Skeletal muscle tissue (tissue), 4 donors: ENCODE measurements around the gene USP35. TPM values are rescaled to one million over a fixed set of nuclear protein-coding genes. Genes with fewer than 3 reads are reported as not detected.
A peak's percentile ranks its signal among the peaks of the same experiment; 100 is the strongest.

Experiments used
- H3K27ac ChIP-seq: one replicate; pipeline ENCODE4 v1.7.0; 2013; ENCODE audit warnings: mild to moderate bottlenecking, low read depth, low read length, inconsistent platforms
- H3K27me3 ChIP-seq, 3 donors: one replicate each; pipeline ENCODE4 v1.7.0; 2013; ENCODE audit warnings: low read length in 3 of 3; ENCODE audit not compliant: control insufficient read depth in 3 of 3, insufficient read depth in 3 of 3
- H3K36me3 ChIP-seq, 3 donors: one replicate each; pipeline ENCODE4 v1.7.0; 2013; ENCODE audit warnings: low read length in 3 of 3; ENCODE audit not compliant: control insufficient read depth in 3 of 3, insufficient read depth in 3 of 3
- H3K4me1 ChIP-seq, 3 donors: one replicate each; pipeline ENCODE4 v1.7.0; 2013; ENCODE audit warnings: low read length in 3 of 3, mild to moderate bottlenecking in 3 of 3; ENCODE audit not compliant: control insufficient read depth in 3 of 3, insufficient read depth in 3 of 3
- H3K4me3 ChIP-seq, 3 donors: one replicate each; pipeline ENCODE4 v1.7.0; 2013; ENCODE audit warnings: low read length in 3 of 3
- H3K9ac ChIP-seq, 3 donors: one replicate each; pipeline ENCODE4 v1.7.0; 2013; ENCODE audit warnings: low read length in 3 of 3, mild to moderate bottlenecking in 3 of 3, moderate library complexity in 2 of 3, low read depth in 1 of 3
- H3K9me3 ChIP-seq, 3 donors: one replicate each; pipeline ENCODE4 v1.7.0; 2013; ENCODE audit warnings: low read length in 3 of 3; ENCODE audit not compliant: control insufficient read depth in 3 of 3
- total RNA-seq: library from RNA; depleted of rRNA; stranded (reverse); fragments of >200 nt; gene quantifications from one replicate; pipeline ENCODE4 v1.2.3, GENCODE V29; 2014
- donor health status: Osteomylitis.

Gene USP35
- total RNA-seq, 1 donor from 2014 or later, result 4.7 TPM

- Histone ChIP-seq H3K36me3 (peaks cover 0 to 2% (median 0%) of the 10 kb centered on the region in 3 donors), H3K27me3 (no peaks in the 10 kb centered on the region), H3K4me1 (peaks cover 0 to 4% (median 0%) of the 10 kb centered on the region in 3 donors), H3K9ac (no peak overlapping the region), H3K9me3 (peaks cover 0 to 5% (median under 1%) of the 10 kb centered on the region in 3 donors), H3K4me3 (peak overlapping the region in 1 of 3 donors; percentile 24), H3K27ac (no peak overlapping the region)
These were observed 56.0 kb downstream of the USP35 start for GRCh38 chr11:78244546-78245255.

DNA sequence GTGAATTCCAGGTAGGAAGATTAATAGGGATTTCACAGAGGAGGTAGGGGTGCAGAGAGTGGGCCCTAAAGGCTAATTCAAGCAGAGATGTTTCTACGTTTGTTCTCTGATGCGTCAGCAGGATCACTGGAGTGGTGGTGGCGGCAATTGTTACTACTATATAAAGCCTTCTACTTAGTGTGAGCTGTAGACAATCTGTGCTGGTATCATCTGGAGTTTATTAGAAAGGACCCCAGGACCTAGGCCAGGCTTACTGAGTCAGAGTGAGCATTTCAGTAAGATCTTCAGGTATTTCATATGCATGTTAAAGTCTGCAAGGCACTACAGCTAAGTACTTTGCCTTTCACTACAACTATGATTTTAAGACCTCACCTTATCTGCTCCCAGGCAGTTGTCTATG is 59.5 kb downstream of the USP35 start:
- H3K4me3 ChIP-seq, result no peak overlapping the region
- no peak overlapping the region for H3K27ac ChIP-seq
- H3K4me1 ChIP-seq, result peaks cover 11 to 13% (median 12%) of the 10 kb centered on the region in 3 donors
- H3K27me3 ChIP-seq, result no peaks in the 10 kb centered on the region
- no peak overlapping the region for H3K9ac ChIP-seq
- H3K36me3 ChIP-seq, result peaks cover 0 to 2% (median 0%) of the 10 kb centered on the region in 3 donors
- H3K9me3 ChIP-seq, result no peaks in the 10 kb centered on the region

DNA sequence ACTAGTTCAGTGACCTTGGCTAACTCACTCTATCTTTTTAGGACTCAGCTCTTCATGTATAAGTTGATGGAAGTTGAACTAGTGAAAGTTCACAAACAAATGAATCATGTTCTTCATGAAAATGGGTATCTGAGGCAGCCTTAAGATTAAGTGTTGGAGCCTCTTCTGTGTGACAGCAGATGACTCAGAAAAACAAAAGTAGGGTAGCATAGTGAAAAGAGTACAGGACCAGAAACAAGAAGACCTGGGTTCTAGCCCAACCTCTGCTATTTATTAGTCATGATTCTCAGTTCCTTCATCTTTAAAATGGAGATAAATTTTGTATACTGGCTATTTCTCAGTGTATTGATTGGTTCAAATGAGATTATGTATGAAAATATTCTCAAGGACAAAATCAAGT is 60.2 kb downstream of the USP35 start:
- Histone ChIP-seq H3K4me3 (no peak overlapping the region), H3K27ac (no peak overlapping the region), H3K9me3 (no peaks in the 10 kb centered on the region), H3K9ac (no peak overlapping the region), H3K4me1 (peaks cover 11 to 13% (median 12%) of the 10 kb centered on the region in 3 donors), H3K27me3 (no peaks in the 10 kb centered on the region), H3K36me3 (peaks cover 0 to 2% (median 0%) of the 10 kb centered on the region in 3 donors)

GRCh38 chr11:78250099-78250498 is 61.4 kb downstream of the USP35 start:
- Histone ChIP-seq H3K4me3 (no peak overlapping the region), H3K27ac (no peak overlapping the region), H3K9ac (no peak overlapping the region), H3K9me3 (no peaks in the 10 kb centered on the region), H3K27me3 (no peaks in the 10 kb centered on the region), H3K4me1 (peaks cover 7 to 13% (median 12%) of the 10 kb centered on the region in 3 donors), H3K36me3 (peaks cover 0 to 2% (median 0%) of the 10 kb centered on the region in 3 donors)

GRCh38 chr11:78251083-78251775 is 62.5 kb downstream of the USP35 start:
- peaks cover 0 to 2% (median 0%) of the 10 kb centered on the region in 3 donors for H3K36me3 ChIP-seq
- peaks cover 7 to 13% (median 12%) of the 10 kb centered on the region in 3 donors for H3K4me1 ChIP-seq
- H3K27me3 ChIP-seq, result no peaks in the 10 kb centered on the region
- H3K27ac ChIP-seq, result no peak overlapping the region
- H3K9me3 ChIP-seq, result no peaks in the 10 kb centered on the region
- H3K9ac ChIP-seq, result no peak overlapping the region
- H3K4me3 ChIP-seq, result no peak overlapping the region

DNA sequence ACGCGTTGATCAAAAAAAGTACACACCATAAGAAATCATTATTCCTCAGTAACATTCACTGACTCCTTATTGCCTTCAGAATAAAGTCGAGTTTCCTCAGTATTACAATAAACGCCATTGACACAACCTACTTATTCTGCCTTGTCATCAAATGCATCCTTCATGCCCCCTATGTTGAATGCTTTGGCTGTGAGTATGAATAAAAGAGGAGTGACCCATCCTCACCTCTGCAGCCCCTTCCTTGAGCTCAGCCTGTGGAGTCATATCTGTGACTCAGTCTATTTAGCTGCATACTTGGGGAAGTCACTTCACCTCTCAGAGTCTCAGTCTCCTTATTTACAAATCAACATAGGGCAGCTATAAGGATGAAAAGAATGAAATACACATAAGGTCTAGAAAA is 65.1 kb downstream of the USP35 start:
- Histone ChIP-seq H3K9ac (no peak overlapping the region), H3K27ac (no peak overlapping the region), H3K4me3 (no peak overlapping the region), H3K4me1 (peaks cover 11 to 21% (median 16%) of the 10 kb centered on the region in 3 donors), H3K9me3 (no peaks in the 10 kb centered on the region), H3K27me3 (no peaks in the 10 kb centered on the region), H3K36me3 (peaks cover 0 to 2% (median 0%) of the 10 kb centered on the region in 3 donors)

DNA sequence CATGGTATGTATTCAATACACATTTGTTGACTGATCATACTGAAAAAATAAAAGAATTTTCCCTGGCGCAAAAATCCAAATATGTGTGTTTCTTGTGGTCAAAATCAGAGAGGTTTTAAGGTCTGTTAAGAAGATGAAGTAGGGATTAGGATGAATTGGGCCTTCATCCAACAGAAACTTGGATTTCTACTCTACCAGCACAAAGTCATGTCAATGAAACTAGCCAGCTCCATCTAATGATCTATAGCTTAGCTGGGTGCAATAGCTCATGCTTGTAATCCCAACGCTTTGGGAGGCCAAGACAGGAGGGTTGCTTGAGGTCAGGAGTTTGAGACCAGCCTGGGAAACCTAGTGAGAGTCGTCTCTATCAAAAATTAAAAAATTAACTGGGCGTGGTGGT is 65.5 kb downstream of the USP35 start:
- Histone ChIP-seq H3K4me1 (peaks cover 11 to 21% (median 16%) of the 10 kb centered on the region in 3 donors), H3K9me3 (no peaks in the 10 kb centered on the region), H3K27ac (no peak overlapping the region), H3K36me3 (no peaks in the 10 kb centered on the region), H3K27me3 (no peaks in the 10 kb centered on the region), H3K4me3 (no peak overlapping the region), H3K9ac (no peak overlapping the region)

DNA sequence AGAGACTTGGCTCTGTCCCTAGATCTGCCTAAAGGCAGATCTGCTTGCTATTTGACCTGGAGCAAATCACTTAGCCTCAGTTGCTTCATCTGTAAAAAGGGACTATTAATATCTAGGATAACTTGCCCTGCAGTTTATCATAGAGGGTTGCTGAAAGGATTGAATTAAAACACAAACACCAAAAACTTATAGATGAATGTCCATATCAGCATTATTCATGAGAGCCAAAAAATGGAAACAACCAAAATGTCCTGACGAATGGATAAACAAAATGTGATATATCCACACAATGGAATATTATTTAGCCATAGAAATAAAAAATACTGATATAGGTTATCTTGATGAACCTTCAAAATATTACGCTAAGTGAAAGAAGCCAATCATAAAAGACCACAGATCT is 67.2 kb downstream of the USP35 start:
- no peak overlapping the region for H3K27ac ChIP-seq
- H3K9ac ChIP-seq, result no peak overlapping the region
- peaks cover 11 to 21% (median 14%) of the 10 kb centered on the region in 3 donors for H3K4me1 ChIP-seq
- H3K4me3 ChIP-seq, result no peak overlapping the region
- H3K9me3 ChIP-seq, result no peaks in the 10 kb centered on the region
- H3K36me3 ChIP-seq, result no peaks in the 10 kb centered on the region
- no peaks in the 10 kb centered on the region for H3K27me3 ChIP-seq

DNA sequence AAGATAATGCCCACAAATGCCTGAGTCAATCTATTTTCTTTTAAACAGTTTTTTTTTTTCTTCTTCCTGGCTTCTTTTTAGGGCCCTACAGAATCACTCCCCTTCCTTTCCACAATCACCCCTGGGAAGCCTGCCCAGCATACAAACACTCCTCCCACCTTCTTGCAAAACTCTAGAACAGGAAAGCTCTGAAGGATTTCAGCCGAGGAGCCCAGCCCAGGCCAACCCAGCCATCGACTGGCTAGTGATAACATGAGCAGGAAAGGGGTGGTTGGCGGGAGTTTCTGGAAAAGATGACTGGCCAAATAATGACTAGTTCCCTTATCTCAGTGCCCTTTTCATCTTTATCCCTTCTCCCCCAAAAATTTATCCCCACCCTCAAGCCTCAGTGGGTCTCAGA is 68.2 kb downstream of the USP35 start:
- H3K9ac ChIP-seq, result no peak overlapping the region
- no peaks in the 10 kb centered on the region for H3K27me3 ChIP-seq
- no peak overlapping the region for H3K27ac ChIP-seq
- no peaks in the 10 kb centered on the region for H3K36me3 ChIP-seq
- H3K4me1 ChIP-seq, result peaks cover 11 to 14% (median 13%) of the 10 kb centered on the region in 3 donors
- H3K9me3 ChIP-seq, result no peaks in the 10 kb centered on the region
- no peak overlapping the region for H3K4me3 ChIP-seq

GRCh38 chr11:78257654-78258053 is 68.9 kb downstream of the USP35 start:
- Histone ChIP-seq H3K4me1 (peaks cover 10 to 14% (median 12%) of the 10 kb centered on the region in 3 donors), H3K27ac (no peak overlapping the region), H3K27me3 (no peaks in the 10 kb centered on the region), H3K36me3 (no peaks in the 10 kb centered on the region), H3K9ac (no peak overlapping the region), H3K4me3 (no peak overlapping the region), H3K9me3 (no peaks in the 10 kb centered on the region)
